GM12891 (cell line): ENCODE data around the gene ITIH2.
"Not testable (repeated sequence)": the region's sequence is repeated elsewhere in the genome, so short reads cannot be mapped to it uniquely, and the experiment has no call there.

Experiments used
- DNase-seq: peaks from one replicate; pipeline ENCODE4 v3.0.0; 2011; ENCODE audit warnings: low spot score; ENCODE audit not compliant: insufficient read length
- FAIRE-seq: peaks from 2 replicates; lab custom pipeline; 2011; peaks lifted over from hg19 to GRCh38; lab: Jason Lieb, UNC
- PAX5 ChIP-seq: IDR thresholded peaks from 2 replicates; pipeline ENCODE4 v1.6.1; 2011; ENCODE audit warnings: low read length, moderate library complexity, mild to moderate bottlenecking; ENCODE audit not compliant: insufficient read depth, severe bottlenecking
- POLR2A ChIP-seq: IDR thresholded peaks from 2 replicates; pipeline ENCODE4 v1.6.1; 2011; ENCODE audit warnings: low read depth, low read length, control low read depth
- POLR2AphosphoS5 ChIP-seq: IDR thresholded peaks from 2 replicates; pipeline ENCODE4 v1.6.1; 2011; ENCODE audit warnings: low read depth, low read length, control low read depth
- POU2F2 ChIP-seq: IDR thresholded peaks from 2 replicates; pipeline ENCODE4 v1.6.1; 2011; ENCODE audit warnings: low read depth, mild to moderate bottlenecking, control low read depth, low read length, moderate library complexity
- SPI1 ChIP-seq: IDR thresholded peaks from 2 replicates; pipeline ENCODE4 v1.6.1; 2011; ENCODE audit warnings: low read depth, low read length, control low read depth
- TAF1 ChIP-seq: IDR thresholded peaks from 2 replicates; pipeline ENCODE4 v1.6.1; 2011; ENCODE audit warnings: low read depth, low read length, control low read depth

The ITIH2 gene

DNA sequence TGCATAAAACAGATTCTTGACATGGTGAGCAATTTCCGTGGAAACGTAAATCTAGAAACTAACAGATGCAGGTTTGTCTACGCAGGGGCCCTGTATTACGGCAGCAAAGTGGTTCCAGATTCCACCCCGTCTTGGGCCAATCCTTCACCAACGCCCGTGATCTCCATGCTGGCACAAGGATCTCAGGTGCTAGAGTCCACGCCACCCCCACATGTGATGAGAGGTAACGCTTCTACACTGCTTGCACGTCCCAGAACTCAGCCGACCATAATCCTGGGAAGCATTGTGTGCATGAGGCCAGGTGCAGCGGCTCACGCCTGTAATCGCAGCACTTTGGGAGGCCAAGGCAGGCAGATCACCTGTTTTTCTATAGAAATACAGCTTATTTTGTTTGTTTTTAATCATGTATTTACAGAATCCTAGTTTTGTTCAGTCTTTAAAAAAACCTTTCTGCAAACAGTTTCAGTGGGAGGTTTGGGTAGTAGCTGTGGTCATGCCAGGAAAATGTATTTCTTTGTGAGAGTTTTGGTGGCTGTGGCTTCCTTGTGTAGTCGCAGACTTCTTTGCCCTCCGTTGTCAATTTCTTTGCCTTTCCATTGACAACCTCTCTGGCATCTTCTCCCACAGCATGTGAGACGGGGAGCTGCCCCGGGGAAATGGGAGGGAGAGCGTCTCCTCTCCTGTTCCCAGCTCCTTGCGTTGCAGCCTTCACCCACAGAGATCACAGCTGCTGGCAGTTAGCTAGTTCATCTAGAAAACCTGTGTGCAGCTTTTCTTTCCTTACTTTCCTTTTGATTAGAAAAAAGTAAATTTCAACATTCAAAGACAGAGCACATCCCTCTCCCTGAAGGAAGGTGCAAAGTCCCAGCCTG, 35.7 kb downstream of the ITIH2 start:
- TF ChIP-seq PAX5, result no peak
- no peak for TF ChIP-seq TAF1
- no peak for TF ChIP-seq SPI1
- TF ChIP-seq POLR2AphosphoS5, result no peak
- no peak for TF ChIP-seq POLR2A
- TF ChIP-seq POU2F2, result no peak
- FAIRE-seq (no peak), DNase-seq (no peak)

DNA sequence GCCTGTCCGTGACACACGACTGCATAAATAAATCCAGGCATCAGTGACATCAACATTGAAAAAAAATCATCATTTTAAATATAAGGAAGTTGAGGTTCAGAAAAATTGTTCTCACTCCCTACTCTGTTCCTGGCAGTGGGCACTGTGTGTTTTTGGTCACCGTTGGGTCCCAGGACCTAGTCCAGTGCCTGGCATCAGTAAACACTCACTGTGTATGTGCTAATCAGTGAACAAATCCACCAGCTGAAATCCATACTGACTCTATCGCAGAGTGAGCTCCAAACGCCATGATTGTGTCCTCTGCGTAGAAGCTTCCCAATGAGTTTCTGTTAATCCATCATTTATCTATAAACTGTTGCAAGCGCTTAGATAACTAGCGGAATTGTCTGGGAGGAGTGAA, 41.2 kb downstream of the ITIH2 start:
- no peak for FAIRE-seq
- DNase-seq, result no peak
- TF ChIP-seq PAX5 (no peak), POU2F2 (no peak), TAF1 (no peak), SPI1 (no peak), POLR2AphosphoS5 (no peak), POLR2A (no peak)

DNA sequence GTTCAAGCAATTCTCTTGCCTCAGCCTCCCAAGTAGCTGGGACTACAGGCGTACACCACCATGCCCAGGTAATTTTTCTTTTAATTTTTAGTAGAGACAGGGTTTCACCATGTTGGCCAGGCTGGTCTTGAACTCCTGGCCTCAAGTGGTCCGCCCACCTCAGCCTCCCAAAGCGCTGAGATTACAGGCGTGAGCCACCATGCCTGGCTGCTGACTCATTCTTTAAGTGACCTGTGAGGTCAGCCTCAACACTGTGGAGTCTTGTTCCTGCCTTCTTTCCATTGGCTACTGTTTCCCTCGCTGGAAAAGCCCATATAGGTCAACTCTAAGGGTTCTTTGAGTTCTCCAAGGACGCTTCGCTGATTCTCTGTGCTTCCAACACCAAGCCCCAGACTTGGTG, 45.5 kb downstream of the ITIH2 start:
- not testable (repeated sequence) for FAIRE-seq, DNase-seq

DNA sequence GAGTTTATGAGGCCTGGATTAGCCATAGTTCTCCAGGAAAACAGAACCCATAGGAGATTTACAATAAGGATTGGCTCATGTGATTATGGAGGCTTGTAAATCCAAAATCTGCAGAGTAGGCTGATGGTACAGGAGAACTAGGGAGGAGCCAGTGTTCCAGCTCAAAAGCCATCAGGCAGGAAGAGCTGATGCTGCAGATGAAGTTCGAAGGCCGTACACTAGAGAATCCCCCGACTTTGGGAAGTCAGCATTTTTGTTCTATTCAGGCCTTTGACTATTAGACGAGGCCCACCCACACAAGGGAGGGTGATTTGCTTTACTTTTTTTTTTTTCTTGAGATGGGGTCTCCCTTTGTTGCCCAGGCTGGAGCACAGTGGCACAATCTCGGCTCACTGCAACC, 47.1 kb downstream of the ITIH2 start:
- TF ChIP-seq POLR2A (no peak), POLR2AphosphoS5 (no peak), PAX5 (no peak), SPI1 (no peak), TAF1 (no peak), POU2F2 (no peak)
- FAIRE-seq, result no peak

DNA sequence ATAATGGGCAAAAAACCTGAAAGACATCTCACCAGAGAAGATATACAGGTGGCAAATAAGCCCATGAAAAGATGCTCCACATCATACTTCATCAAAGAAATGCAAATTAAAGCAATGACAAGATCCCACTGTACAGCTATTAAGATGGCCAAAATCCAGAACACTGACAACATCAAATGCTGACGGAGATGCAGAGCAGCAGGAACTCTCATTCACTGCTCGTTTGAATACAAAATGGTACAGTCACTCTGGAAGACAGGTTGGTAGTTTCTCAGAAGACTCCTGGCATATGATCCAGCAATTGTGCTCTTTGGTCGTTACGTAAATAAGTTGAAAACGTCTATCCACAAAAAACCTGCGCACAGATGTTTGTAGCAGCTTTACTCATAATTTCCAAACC, 49.1 kb downstream of the ITIH2 start:
- FAIRE-seq, result no peak
- no peak for TF ChIP-seq POLR2AphosphoS5
- no peak for TF ChIP-seq TAF1
- TF ChIP-seq POU2F2, result no peak
- TF ChIP-seq POLR2A, result no peak
- no peak for TF ChIP-seq SPI1
- no peak for TF ChIP-seq PAX5
- DNase-seq, result no peak

More for the DNA sequence above, 47.1 kb downstream of the ITIH2 start:
- DNase-seq, result no peak

DNA sequence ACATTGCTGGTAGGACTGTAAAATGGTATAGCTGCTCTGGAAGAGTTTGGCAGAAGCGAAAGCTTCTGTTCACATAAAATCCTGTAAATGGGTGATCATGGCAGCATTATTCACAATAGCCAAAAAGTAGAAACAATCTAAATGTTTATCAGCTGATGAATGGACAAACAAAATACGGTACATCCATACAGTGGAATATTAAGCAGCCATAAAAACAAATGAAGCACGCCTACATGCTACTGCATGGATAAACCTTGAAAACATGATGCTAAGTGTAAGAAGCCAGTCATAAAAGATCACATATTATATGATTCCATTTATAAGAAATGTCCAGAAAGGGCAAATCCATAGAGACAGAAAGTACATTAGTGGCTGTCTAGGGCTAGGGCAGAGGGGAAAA, 52.0 kb downstream of the ITIH2 start:
- FAIRE-seq (no peak), DNase-seq (no peak)
- no peak for TF ChIP-seq POLR2AphosphoS5
- no peak for TF ChIP-seq TAF1
- TF ChIP-seq PAX5, result no peak
- TF ChIP-seq POLR2A, result no peak
- no peak for TF ChIP-seq POU2F2
- no peak for TF ChIP-seq SPI1

DNA sequence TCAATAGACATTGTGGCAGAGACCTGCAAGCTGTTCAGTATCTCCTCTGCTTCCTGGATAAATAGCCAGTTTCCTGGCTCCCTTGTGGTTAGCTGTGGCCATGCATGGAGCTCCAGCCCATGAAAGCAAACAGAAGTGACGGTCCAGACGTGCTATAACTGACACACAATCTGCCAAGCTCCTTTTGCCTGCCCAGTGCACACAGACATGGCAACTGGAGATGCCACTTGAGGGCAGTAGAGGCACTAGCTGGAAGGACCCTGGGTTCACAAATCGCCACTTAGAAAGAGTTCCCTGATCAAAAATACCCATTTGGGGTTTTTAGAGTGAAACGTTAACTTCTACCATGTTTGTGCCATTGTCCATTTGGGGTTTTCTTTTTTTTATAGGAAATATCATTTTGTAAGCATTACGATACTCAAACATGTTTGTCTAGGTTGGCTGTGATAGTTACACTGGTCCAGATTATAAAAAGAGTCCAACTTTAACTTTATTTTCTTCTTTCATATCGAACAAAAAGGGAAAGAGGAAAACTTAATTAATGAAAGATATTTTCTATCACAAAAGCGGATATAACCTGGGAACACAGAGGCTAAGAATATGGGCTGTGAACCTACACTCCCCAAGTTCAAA, 53.4 kb downstream of the ITIH2 start:
- no peak for TF ChIP-seq TAF1
- TF ChIP-seq PAX5, result no peak
- TF ChIP-seq POU2F2, result no peak
- TF ChIP-seq POLR2AphosphoS5, result no peak
- no peak for TF ChIP-seq POLR2A
- no peak for TF ChIP-seq SPI1
- DNase-seq (no peak), FAIRE-seq (peak; percentile 71)

DNA sequence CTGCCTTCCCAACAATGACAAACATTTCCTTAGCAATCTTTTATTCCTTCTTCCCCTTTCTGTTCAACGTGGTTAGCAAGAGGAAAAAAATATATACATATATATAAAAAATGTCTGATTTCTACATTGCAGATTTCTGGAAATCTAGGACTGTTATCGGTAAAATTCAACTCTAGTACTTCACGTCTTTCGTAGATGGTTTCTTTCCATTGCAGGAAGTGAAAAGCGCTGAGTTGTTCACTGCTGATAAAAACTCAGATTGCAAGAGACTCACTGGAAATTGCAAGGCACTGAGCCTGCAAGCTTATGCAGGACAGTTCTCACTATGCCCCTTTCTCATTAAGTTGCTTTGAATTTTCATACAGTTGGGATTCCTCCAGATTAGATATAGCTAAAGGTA, 60.8 kb downstream of the ITIH2 start:
- FAIRE-seq (no peak), DNase-seq (no peak)
- no peak for TF ChIP-seq TAF1
- TF ChIP-seq POLR2A, result no peak
- no peak for TF ChIP-seq POU2F2
- no peak for TF ChIP-seq POLR2AphosphoS5
- TF ChIP-seq SPI1, result no peak
- no peak for TF ChIP-seq PAX5

DNA sequence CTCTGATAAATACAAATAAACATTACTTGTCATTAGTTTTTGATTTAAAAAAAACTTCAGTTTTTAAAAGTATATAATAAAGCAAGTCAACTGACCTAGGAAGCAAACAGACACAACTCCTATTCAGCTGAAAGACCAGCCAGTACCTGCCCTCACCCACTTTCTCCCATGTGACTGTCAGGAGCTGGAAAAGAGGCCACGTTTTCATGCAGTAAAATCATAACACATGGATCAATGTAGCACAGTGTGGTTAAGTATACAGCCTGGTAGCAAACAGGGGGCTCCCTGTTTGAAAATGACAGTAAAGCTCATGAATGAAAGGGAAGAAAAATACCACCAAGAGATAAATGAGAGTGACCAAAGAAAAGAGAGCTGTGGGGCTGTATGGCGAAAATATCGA, 63.1 kb downstream of the ITIH2 start:
- TF ChIP-seq POLR2A, result no peak
- TF ChIP-seq PAX5, result no peak
- TF ChIP-seq POLR2AphosphoS5, result no peak
- no peak for FAIRE-seq
- no peak for DNase-seq

DNA sequence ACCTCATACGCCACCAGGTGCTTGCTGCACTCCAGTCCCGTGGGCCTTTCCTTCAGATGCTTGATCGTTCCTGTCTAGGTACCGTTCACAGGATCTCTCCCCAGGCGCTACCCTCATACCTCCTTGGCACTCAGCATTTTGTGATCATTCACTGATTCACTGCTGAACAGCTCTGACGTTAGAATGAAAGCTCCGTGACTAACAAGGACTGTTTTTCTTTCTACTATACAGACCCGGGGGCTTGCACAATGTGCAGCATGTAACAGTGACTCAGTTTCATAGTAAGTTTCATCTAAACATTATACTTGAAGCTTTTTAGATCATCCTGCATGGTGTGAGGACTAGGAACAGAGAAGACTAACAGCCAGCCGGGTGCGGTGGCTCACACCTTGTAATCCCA, 64.1 kb downstream of the ITIH2 start:
- no peak for FAIRE-seq
- no peak for TF ChIP-seq POLR2A
- TF ChIP-seq SPI1, result no peak
- TF ChIP-seq TAF1, result no peak
- no peak for TF ChIP-seq PAX5
- no peak for TF ChIP-seq POU2F2
- no peak for TF ChIP-seq POLR2AphosphoS5
- no peak for DNase-seq

DNA sequence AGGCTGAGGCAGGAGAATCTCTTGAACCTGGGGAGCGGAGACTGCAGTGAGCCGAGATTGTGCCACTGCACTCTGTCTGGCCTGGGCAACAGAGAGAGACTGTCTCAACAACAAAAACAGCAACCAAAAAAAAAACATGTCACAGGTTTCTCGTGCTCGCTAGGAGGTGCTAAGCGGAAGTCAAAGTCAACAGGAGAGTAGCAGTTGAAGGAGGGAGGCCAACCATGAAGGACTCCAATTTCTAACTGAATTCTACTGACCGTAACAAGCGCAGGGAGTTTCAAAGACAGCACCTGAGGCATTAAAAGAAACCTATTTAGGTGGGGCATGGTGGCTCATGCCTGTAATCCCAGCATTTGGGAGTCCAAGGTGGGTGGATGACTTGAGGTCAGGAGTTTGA, 65.3 kb downstream of the ITIH2 start:
- no peak for FAIRE-seq
- DNase-seq, result no peak
- no peak for TF ChIP-seq POLR2AphosphoS5
- TF ChIP-seq PAX5, result no peak
- TF ChIP-seq SPI1, result no peak
- TF ChIP-seq POU2F2, result no peak
- TF ChIP-seq TAF1, result no peak
- TF ChIP-seq POLR2A, result no peak
